ENCODE measurements around the gene IKBKE.

- TF ChIP-seq CTCF (IDR thresholded peaks at IDR 0.05; ENCODE audit: low read depth, low read length, poor library complexity, severe bottlenecking) = no peak
- no peak for TF ChIP-seq EZH2phosphoT487 (IDR thresholded peaks at IDR 0.05; ENCODE audit: borderline replicate concordance, low read length)
Observed at GRCh38 chr1:206521694-206522402, 51.6 kb downstream of the IKBKE start.

All from DOHH2 (cell line).